Mesothelial cell of epicardium (in vitro differentiated cells): ENCODE results near the gene DCTN5. TPM values are rescaled to one million over a fixed set of nuclear protein-coding genes. Genes with fewer than 3 reads are reported as not detected.

ENCODE experiments used
- DNase-seq, 2 experiments: peaks; one replicate each; pipeline ENCODE4 v3.0.0; 2021; ENCODE audit warnings: low spot score in 2 of 2; ENCODE audit not compliant: unreplicated experiment in 2 of 2
- H3K27ac Mint-ChIP-seq: 2 replicates; pipeline ENCODE4 v1.8.0; 2021; ENCODE audit warnings: mixed read lengths
- H3K27me3 Mint-ChIP-seq: 2 replicates; pipeline ENCODE4 v1.8.0; 2021; ENCODE audit warnings: low read depth, mixed read lengths
- H3K36me3 Mint-ChIP-seq: 2 replicates; pipeline ENCODE4 v1.8.0; 2021; ENCODE audit warnings: mixed read lengths
- H3K4me1 Mint-ChIP-seq: 2 replicates; pipeline ENCODE4 v1.8.0; 2021; ENCODE audit warnings: mixed read lengths
- H3K4me3 Mint-ChIP-seq: 2 replicates; pipeline ENCODE4 v1.8.0; 2021; ENCODE audit warnings: mild to moderate bottlenecking, moderate library complexity, mixed read lengths
- H3K9me3 Mint-ChIP-seq: 2 replicates; pipeline ENCODE4 v1.8.0; 2021; ENCODE audit warnings: mixed read lengths
- CTCF ChIP-seq: fragments of 200-600 bp; sonication (generic); IDR thresholded peaks from one replicate; pipeline ENCODE4 v1.5.0; 2021; ENCODE audit warnings: antibody characterized with exemption; ENCODE audit not compliant: unreplicated experiment
- total RNA-seq: library from RNA; stranded (reverse); gene quantifications from 3 replicates; pipeline ENCODE4 v1.2.1, GENCODE V29; 2021

DCTN5 gene
- total RNA-seq, 1 donor from 2014 or later = 77.5 TPM

- TF ChIP-seq CTCF = no peak
- DNase-seq = no peak
- H3K27ac Mint-ChIP-seq = no peak overlapping the region
- H3K36me3 Mint-ChIP-seq = no peaks in the 10 kb centered on the region
- peaks cover 3% of the 10 kb centered on the region for H3K27me3 Mint-ChIP-seq
- H3K4me1 Mint-ChIP-seq = peaks cover 7% of the 10 kb centered on the region
- H3K9me3 Mint-ChIP-seq = peaks cover 8% of the 10 kb centered on the region
- H3K4me3 Mint-ChIP-seq = no peak overlapping the region
Measured at GRCh38 chr16:23699100-23699499, 57.8 kb downstream of the DCTN5 start.

GRCh38 chr16:23700093-23700492 lies 58.8 kb downstream of the DCTN5 start:
- no peak for DNase-seq
- Mint-ChIP-seq H3K27ac (no peak overlapping the region), H3K27me3 (peaks cover 5% of the 10 kb centered on the region)

GRCh38 chr16:23700509-23700908 lies 59.2 kb downstream of the DCTN5 start:
- DNase-seq = no peak
- no peak for TF ChIP-seq CTCF
- Mint-ChIP-seq H3K4me3 (no peak overlapping the region), H3K36me3 (no peaks in the 10 kb centered on the region), H3K27ac (no peak overlapping the region), H3K27me3 (peaks cover 5% of the 10 kb centered on the region), H3K9me3 (peaks cover 8% of the 10 kb centered on the region), H3K4me1 (no peaks in the 10 kb centered on the region)

More at GRCh38 chr16:23700093-23700492, 58.8 kb downstream of the DCTN5 start:
- no peak for TF ChIP-seq CTCF
- Mint-ChIP-seq H3K4me1 (peaks cover 1% of the 10 kb centered on the region), H3K36me3 (no peaks in the 10 kb centered on the region), H3K4me3 (no peak overlapping the region), H3K9me3 (peaks cover 8% of the 10 kb centered on the region)

DNA sequence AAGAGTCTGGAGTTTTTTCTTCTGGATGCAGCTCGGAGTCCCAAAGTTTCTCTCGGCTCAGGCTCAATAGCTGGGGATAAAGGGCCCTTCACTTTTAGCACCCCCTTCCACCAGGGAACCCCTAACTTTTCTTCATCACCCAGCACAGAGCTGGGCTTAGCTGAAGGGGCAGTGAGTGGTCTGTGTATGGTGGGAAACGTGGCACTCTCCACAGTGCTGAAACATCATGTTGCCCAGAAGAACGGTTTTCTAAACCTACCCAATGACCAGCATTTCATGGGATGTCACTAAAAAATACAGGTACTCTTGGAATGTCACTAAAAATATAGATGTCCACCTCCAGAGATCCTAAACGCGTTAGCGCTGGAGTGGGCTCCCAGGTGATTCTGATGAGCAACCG lies 59.8 kb downstream of the DCTN5 start:
- Mint-ChIP-seq H3K9me3 (peaks cover 8% of the 10 kb centered on the region), H3K27me3 (peaks cover 5% of the 10 kb centered on the region), H3K4me3 (no peak overlapping the region), H3K36me3 (no peaks in the 10 kb centered on the region), H3K4me1 (no peaks in the 10 kb centered on the region), H3K27ac (no peak overlapping the region)
- no peak for TF ChIP-seq CTCF
- DNase-seq = no peak

DNA sequence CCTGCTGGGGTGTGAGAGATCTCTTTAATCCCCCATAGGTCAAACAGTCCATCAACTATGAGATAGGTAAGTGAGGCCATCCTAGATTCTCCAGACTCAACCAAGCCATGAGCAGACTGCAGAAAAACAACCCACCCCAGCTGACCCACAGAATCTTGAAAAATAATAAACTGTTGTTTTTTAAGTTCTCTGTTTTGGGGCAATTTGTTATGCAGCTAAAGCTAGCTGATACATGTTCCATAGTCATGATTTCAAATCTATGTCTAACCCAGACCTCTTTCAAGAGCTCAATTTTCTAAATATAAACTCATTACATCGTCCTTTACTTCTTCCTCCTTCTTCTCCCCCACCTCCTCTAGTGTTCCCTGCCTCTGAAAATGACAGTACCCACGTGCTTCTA lies 61.7 kb downstream of the DCTN5 start:
- H3K9me3 Mint-ChIP-seq = peaks cover 8% of the 10 kb centered on the region
- TF ChIP-seq CTCF = no peak
- no peaks in the 10 kb centered on the region for H3K4me1 Mint-ChIP-seq
- H3K36me3 Mint-ChIP-seq = no peaks in the 10 kb centered on the region
- H3K27ac Mint-ChIP-seq = no peak overlapping the region
- no peak for DNase-seq
- no peak overlapping the region for H3K4me3 Mint-ChIP-seq
- H3K27me3 Mint-ChIP-seq = peaks cover 7% of the 10 kb centered on the region

DNA sequence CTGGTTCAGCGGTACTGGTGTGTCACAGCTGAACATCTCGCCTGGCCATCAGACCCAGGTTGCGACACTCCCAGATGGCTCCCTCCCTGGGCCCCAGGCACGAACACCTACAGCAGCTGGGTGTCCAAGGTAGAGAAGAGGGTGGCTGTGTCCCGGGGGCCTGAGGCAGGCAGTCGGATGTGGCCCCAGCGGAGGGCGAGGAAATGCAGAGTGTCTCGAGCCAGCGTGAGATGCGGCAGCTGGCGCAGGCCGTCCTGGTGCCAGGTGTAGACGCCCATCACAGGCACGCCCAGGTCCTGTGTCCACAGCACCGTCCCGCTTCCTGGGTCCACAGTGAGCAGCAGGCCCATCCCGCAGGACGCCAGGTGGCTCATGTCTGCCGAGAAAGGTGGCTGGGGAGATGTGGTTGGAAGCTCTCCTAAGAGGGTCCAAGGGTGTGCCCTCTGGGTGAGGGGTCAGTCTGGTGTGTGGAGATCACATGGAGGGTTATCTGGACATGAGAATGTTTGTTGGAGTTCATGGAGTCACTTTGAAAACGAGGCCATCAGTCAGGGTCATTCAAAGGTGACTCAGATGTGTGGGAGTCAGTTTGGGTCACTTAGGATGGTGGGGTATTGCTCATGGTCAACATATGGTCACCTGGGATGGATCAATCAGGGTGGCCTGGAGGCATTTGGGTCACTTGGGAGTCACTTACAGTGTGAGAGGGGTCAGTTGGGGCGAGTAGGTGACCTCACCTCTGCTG lies 63.7 kb downstream of the DCTN5 start:
- no peaks in the 10 kb centered on the region for H3K36me3 Mint-ChIP-seq
- H3K4me3 Mint-ChIP-seq = no peak overlapping the region
- H3K27me3 Mint-ChIP-seq = peaks cover 16% of the 10 kb centered on the region
- TF ChIP-seq CTCF = no peak
- DNase-seq = no peak
- H3K9me3 Mint-ChIP-seq = peaks cover 17% of the 10 kb centered on the region
- H3K4me1 Mint-ChIP-seq = no peaks in the 10 kb centered on the region
- H3K27ac Mint-ChIP-seq = no peak overlapping the region
